ENCODE results near the gene ODAM.
A peak's percentile ranks its signal among the peaks of the same experiment; 100 is the strongest.
"Not testable (repeated sequence)": the region's sequence is repeated elsewhere in the genome, so short reads cannot be mapped to it uniquely, and the experiment has no call there.

ODAM gene

GRCh38 chr4:70195425-70195824 lies at the start of gene ODAM:
TSS of gene ODAM (plus strand) at chr4:70195725. CDS start at chr4:70196544, 819 bp downstream.
- no peak for DNase-seq

- DNase-seq = no peak
Observed at GRCh38 chr4:70151271-70151670, 44.3 kb upstream of the ODAM start.

- DNase-seq = no peak
Observed at GRCh38 chr4:70152088-70152487, 43.4 kb upstream of the ODAM start.

GRCh38 chr4:70153937-70154336 lies 41.6 kb upstream of the ODAM start, which contains the start of gene PRR27:
TSS of gene PRR27 (plus strand) at chr4:70154237. CDS start at chr4:70154376, 139 bp downstream.
- DNase-seq = no peak

- DNase-seq = no peak
Observed at GRCh38 chr4:70158576-70158975, 36.9 kb upstream of the ODAM start.

- no peak for DNase-seq
Observed at GRCh38 chr4:70177090-70177489, 18.4 kb upstream of the ODAM start.

GRCh38 chr4:70178075-70178660 lies 17.4 kb upstream of the ODAM start:
- no peak for DNase-seq

GRCh38 chr4:70179811-70180210 lies 15.7 kb upstream of the ODAM start:
- DNase-seq = no peak

- no peak for DNase-seq
Observed at GRCh38 chr4:70181864-70182263, 13.7 kb upstream of the ODAM start.

- DNase-seq = no peak
Observed at GRCh38 chr4:70182517-70183167, 12.9 kb upstream of the ODAM start.

- DNase-seq = peak; percentile 13
Observed at GRCh38 chr4:70183168-70183939, 12.2 kb upstream of the ODAM start.

- no peak for DNase-seq
Observed at GRCh38 chr4:70183940-70184246, 11.6 kb upstream of the ODAM start.

GRCh38 chr4:70187216-70187615 lies 8.3 kb upstream of the ODAM start:
- no peak for DNase-seq

- no peak for DNase-seq
Observed at GRCh38 chr4:70190579-70190978, 4.9 kb upstream of the ODAM start.

GRCh38 chr4:70191647-70192046 lies 3.9 kb upstream of the ODAM start:
- DNase-seq = no peak

GRCh38 chr4:70192895-70193294 lies 2.6 kb upstream of the ODAM start:
- no peak for DNase-seq

- DNase-seq = no peak
Observed at GRCh38 chr4:70196857-70197256, 1.3 kb downstream of the ODAM start.

- no peak for DNase-seq
Observed at GRCh38 chr4:70197842-70198241, 2.3 kb downstream of the ODAM start.

- DNase-seq = no peak
Observed at GRCh38 chr4:70203601-70204000, 8.1 kb downstream of the ODAM start.

- DNase-seq = not testable (repeated sequence)
Observed at GRCh38 chr4:70212752-70213151, 17.2 kb downstream of the ODAM start.

- not testable (repeated sequence) for DNase-seq
Observed at GRCh38 chr4:70216109-70216508, 20.6 kb downstream of the ODAM start.

GRCh38 chr4:70216550-70216949 lies 21.0 kb downstream of the ODAM start:
- not testable (repeated sequence) for DNase-seq

- not testable (repeated sequence) for DNase-seq
Observed at GRCh38 chr4:70221389-70221788, 25.9 kb downstream of the ODAM start.

- not testable (repeated sequence) for DNase-seq
Observed at GRCh38 chr4:70221818-70222217, 26.3 kb downstream of the ODAM start.
